ENCODE results near the gene ADAD2. TPM values are rescaled to one million over a fixed set of nuclear protein-coding genes. Genes with fewer than 3 reads are reported as not detected.

Gene ADAD2
- polyA plus RNA-seq, 1 experiment = not detected

DNA sequence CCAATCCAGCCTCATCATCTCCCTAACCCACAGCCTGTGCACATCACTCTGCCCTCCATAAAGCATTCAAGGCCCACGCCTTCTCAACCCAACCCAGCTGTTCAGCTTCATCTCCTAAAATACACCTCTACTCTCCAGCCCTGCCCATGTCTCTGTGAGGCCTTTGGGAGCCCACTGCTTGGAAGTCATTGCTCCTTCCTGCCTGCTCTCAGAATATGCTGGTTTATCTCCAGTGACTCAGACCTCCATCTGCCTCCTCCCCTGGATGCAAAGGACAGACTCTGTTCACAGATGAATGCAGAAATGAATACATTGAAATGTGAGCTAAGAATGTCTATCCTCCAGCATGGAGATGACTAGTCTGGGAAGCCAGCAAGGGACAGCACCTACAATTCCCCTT is 29.9 kb downstream of the ADAD2 start:
- ChIA-PET POLR2A (no interaction called here), CTCF (no interaction called here)
- DNase-seq (ENCODE audit: low read depth) = no peak
- TF ChIP-seq, protein P1, sequence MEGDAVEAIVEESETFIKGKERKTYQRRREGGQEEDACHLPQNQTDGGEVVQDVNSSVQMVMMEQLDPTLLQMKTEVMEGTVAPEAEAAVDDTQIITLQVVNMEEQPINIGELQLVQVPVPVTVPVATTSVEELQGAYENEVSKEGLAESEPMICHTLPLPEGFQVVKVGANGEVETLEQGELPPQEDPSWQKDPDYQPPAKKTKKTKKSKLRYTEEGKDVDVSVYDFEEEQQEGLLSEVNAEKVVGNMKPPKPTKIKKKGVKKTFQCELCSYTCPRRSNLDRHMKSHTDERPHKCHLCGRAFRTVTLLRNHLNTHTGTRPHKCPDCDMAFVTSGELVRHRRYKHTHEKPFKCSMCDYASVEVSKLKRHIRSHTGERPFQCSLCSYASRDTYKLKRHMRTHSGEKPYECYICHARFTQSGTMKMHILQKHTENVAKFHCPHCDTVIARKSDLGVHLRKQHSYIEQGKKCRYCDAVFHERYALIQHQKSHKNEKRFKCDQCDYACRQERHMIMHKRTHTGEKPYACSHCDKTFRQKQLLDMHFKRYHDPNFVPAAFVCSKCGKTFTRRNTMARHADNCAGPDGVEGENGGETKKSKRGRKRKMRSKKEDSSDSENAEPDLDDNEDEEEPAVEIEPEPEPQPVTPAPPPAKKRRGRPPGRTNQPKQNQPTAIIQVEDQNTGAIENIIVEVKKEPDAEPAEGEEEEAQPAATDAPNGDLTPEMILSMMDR (IDR thresholded peaks at IDR 0.05; ENCODE audit: insufficient read depth, low read depth, low read length) = no peak
- H3K4me3 ChIP-seq (ENCODE audit: low read depth, low read length) = no peak overlapping the region
- H3K27me3 ChIP-seq (ENCODE audit: control insufficient read depth, insufficient read depth, low read length) = peaks cover 6% of the 10 kb centered on the region
- no peaks in the 10 kb centered on the region for H3K36me3 ChIP-seq (ENCODE audit: control insufficient read depth, insufficient read depth, low read length)

DNA sequence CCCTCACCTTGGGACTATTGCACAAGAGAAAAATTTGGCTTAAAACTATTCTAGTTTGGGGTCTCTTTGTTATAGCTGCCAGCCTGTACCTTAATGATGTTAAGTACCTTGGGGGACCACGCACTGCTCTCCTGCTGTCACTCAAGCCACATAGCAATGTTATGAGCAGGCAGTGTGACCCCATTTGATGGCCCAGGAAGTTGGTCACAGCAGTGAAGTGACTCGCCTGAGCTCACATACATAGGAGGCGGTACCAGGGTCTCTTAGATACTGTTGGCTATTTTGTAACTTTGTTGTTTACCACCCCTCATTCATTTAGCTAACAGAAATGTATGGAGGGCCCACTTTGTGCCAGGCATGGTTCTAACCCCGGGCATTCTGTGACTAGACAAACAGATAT is 32.5 kb downstream of the ADAD2 start:
- TF ChIP-seq, protein P1 (IDR thresholded peaks at IDR 0.05; ENCODE audit: insufficient read depth, low read depth, low read length) = no peak
- POLR2A ChIA-PET = no interaction called here
- CTCF ChIA-PET = no interaction called here
- H3K27me3 ChIP-seq (ENCODE audit: control insufficient read depth, insufficient read depth, low read length) = peaks cover 5% of the 10 kb centered on the region
- H3K4me3 ChIP-seq (ENCODE audit: low read depth, low read length) = no peak overlapping the region
- no peaks in the 10 kb centered on the region for H3K36me3 ChIP-seq (ENCODE audit: control insufficient read depth, insufficient read depth, low read length)
- DNase-seq (ENCODE audit: low read depth) = no peak

DNA sequence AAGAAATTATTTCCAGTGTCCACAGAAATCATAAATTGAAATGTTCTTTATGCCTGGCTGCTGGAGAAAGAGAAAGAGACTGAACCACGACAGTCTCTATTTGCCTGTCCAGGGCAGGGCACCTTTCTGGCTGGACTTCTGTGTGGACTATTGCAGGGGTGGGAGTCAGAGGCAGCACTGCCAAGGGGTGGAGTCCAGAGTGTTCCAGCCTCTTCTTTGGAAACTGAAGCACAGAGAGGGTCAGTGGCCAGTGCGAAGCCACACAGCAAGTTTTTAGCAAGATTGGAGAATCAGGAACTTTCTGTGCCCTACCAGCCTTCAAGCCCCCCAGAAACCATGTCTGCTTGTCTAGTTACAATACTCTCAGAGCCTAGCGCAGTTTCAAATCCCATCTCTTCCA is 33.6 kb downstream of the ADAD2 start:
- no peak for DNase-seq (ENCODE audit: low read depth)
- H3K27me3 ChIP-seq (ENCODE audit: control insufficient read depth, insufficient read depth, low read length) = peaks cover 3% of the 10 kb centered on the region; the same call in 1 of the 2 replicates
- H3K36me3 ChIP-seq (ENCODE audit: control insufficient read depth, insufficient read depth, low read length) = no peaks in the 10 kb centered on the region
- TF ChIP-seq, protein P1 (IDR thresholded peaks at IDR 0.05; ENCODE audit: insufficient read depth, low read depth, low read length) = no peak
- ChIA-PET CTCF (interaction anchor here (0.5 to 1.2 kb wide), 2 partner anchors 259 to 297 kb away, joined by 3 read pairs; no protein-coding TSS in a partner anchor), POLR2A (no interaction called here)
- H3K4me3 ChIP-seq (ENCODE audit: low read depth, low read length) = no peak overlapping the region

DNA sequence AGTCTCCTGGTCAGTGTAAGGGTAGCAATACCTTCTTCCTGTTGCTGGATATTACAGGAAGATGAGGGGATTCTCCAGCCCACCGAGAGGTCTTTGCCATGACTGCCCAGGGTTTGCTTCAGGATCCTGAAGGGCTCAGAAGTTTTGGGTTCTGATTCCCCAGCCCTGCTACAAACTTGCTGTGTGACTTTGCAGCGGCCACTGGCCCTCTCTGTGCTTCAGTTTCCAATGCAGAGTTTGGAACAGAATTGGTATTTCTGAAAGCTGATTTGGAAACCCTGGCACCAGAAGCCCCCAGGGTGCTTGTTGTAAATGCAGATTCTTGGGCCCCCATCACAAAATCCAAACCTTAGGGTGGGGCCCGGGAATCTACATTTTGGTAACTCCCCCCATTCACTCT is 34.2 kb downstream of the ADAD2 start:
- ChIA-PET CTCF (interaction anchor here (1.1 to 1.2 kb wide), 2 partner anchors 38 to 259 kb away, joined by 3 read pairs; no protein-coding TSS in a partner anchor), POLR2A (no interaction called here)
- TF ChIP-seq, protein P1 (IDR thresholded peaks at IDR 0.05; ENCODE audit: insufficient read depth, low read depth, low read length) = no peak
- Histone ChIP-seq H3K4me3 (ENCODE audit: low read depth, low read length) (no peak overlapping the region), H3K36me3 (ENCODE audit: control insufficient read depth, insufficient read depth, low read length) (no peaks in the 10 kb centered on the region), H3K27me3 (ENCODE audit: control insufficient read depth, insufficient read depth, low read length) (peaks cover 3% of the 10 kb centered on the region; the same call in 1 of the 2 replicates)
- DNase-seq (ENCODE audit: low read depth) = no peak

DNA sequence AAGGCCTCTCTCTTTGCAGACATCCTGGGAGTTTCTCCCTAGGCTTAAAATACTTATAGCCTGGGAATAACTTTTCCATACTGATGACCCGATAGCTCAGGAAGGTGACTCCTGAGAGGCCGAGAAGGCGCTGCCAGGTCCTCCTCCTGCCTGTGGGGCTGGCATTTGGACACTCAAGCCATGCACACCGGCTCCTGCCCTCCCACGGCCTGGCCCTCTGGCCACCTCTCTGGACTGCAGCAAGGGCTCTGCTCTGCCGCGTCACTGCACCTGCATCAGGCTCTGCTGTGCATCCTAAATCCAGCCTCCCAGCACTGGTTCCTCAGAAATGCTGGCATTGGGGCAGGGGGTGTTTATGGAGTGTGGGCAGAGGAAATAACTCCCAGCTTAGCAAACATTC is 34.6 kb downstream of the ADAD2 start:
- Histone ChIP-seq H3K36me3 (ENCODE audit: control insufficient read depth, insufficient read depth, low read length) (no peaks in the 10 kb centered on the region), H3K4me3 (ENCODE audit: low read depth, low read length) (no peak overlapping the region), H3K27me3 (ENCODE audit: control insufficient read depth, insufficient read depth, low read length) (peaks cover 3% of the 10 kb centered on the region; the same call in 1 of the 2 replicates)
- POLR2A ChIA-PET = no interaction called here
- DNase-seq (ENCODE audit: low read depth) = no peak
- TF ChIP-seq, protein P1 (IDR thresholded peaks at IDR 0.05; ENCODE audit: insufficient read depth, low read depth, low read length) = no peak
- CTCF ChIA-PET = interaction anchor here (1.1 to 1.2 kb wide), 2 partner anchors 38 to 258 kb away, joined by 3 read pairs; no protein-coding TSS in a partner anchor
